Stimulated activated CD8-positive, alpha-beta memory T cell treated with anti-CD3 and anti-CD28 coated beads, Interleukin-4, amount 100 ng/mL, for 4 hours (primary cell): ENCODE measurements around the gene TMEM250.
"Not testable (repeated sequence)": the region's sequence is repeated elsewhere in the genome, so short reads cannot be mapped to it uniquely, and the experiment has no call there.

Experiments used
- DNase-seq, 2 donors: peaks; one replicate each; pipeline ENCODE4 v3.0.0-alpha.2; 2020; ENCODE audit warnings: low read depth in 2 of 2, low spot score in 1 of 2

Gene TMEM250

DNA sequence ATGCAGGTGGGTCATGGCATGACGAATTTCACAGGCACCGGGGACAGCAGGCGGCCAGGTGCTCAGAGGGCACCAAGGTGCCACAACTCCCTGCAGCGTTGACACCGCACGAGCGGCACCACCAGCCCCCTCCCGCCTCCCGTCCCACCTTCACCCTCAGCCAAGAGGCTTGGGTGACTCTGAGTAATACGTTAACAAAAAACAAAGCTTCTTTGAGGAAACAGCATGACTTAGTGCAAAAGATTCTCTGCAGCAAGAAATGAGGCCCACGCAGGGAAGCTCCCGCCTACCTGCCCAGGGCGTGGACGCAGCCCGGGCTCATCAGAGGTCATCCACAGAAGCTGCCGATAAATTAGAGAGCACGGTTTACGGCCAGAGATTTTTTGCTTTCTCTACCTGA, 4.1 kb downstream of the TMEM250 start:
- no peak for DNase-seq

DNA sequence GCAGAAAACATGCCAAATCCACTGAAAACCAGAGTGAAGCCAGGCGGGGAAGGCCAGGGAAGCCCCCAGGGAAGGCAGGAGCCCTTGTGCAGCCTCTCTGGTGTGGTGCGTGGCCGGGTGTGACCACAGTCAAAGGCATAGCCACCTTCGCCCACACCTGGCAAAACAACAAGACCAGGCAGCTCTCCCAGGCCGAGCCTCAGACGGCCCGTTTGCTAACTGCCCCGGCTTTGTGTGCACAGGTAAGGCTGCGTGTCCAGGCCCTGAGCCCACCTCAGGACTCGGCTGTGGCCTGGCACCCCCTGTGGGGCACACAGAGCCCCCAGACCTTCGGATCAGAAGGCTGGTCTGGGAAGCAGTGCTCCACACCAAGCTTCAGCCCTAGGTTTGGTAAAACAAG, 6.1 kb downstream of the TMEM250 start:
- DNase-seq = no peak

DNA sequence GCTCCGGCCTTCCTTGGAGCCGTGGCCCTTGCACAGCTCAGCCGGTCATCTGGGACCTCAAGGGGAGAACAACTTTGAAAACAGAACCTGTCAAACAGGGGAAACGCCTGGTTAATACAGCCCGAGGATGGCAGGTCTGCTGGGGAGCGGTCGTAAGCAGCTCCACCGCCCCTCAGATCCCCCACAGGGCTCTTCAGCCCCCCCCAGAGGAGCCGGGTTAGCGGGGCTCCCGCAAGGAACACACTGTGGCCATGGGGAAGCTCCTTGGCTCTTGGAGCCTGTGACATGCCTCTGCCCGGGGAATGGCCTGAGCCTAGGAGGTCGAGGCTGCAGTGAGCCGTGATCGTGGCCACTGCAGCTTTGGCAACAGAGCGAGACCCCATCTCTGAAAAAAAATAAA, 6.8 kb downstream of the TMEM250 start:
- no peak for DNase-seq

DNA sequence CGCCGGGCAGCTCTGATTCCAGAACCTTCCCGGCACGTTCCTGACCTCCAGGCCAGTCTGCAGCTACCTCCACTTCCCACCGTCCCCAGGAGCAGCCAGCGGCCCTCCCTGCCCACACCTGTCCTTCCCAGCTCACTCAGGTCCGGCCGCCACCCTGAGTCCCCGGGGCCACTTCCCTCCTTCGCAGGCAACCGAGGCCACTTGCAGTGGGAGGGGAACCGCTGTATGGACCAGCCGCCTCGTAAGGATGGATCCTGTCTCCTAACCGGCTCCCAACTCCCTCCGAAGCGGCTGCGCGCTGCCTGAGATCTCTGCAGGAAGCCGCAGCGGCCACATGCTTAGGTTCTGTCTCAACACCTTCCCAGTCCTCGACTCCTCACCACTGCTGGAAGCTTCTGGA, 7.5 kb downstream of the TMEM250 start:
- DNase-seq = no peak

DNA sequence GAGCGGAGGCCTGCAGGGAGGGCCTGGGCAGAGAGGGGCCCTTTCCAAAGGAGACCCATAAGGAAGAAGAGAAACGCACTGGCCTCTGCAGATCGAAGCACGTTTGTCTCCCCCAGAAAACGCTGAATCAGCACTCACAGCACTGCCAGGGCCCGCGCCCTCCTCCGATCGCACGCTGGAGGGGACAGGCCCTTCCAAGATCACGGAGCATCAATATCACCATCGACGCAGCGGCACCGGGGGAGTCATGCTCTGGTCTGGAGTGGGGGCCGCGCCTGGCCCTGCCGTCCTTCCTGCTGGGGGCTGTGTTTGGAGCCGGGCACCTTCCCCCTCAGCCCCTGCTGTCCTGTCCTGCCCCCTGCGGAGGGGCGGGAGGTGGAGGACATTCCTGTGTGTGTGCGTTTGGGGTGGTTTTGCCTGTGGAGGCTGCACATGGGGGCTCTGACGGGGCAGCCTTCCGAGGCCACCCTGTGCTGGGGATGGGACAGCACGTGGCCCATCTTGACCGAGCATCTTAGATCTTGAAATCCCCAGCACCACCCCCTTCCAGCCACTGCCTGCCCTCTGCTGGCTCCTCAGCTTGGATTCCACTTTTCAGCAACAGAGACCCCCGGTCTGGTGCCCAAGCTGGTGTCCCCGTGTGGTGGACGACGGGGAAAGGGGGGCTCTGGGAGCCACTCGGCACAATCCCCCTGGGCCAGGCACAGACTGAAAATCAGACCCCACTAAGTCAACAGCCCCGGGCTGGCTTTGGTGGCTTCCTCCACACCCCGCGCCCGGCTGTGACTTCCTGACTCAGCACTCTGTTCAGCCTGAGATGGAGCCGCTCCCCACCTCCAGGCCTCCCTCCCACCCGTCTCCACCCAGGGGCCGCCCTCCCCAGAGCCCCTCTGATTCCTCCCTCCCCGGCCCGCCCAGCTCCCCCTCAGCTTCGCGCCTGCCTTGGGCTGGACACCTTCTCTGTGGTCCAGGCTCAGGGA, 8.3 kb downstream of the TMEM250 start:
- DNase-seq = no peak

DNA sequence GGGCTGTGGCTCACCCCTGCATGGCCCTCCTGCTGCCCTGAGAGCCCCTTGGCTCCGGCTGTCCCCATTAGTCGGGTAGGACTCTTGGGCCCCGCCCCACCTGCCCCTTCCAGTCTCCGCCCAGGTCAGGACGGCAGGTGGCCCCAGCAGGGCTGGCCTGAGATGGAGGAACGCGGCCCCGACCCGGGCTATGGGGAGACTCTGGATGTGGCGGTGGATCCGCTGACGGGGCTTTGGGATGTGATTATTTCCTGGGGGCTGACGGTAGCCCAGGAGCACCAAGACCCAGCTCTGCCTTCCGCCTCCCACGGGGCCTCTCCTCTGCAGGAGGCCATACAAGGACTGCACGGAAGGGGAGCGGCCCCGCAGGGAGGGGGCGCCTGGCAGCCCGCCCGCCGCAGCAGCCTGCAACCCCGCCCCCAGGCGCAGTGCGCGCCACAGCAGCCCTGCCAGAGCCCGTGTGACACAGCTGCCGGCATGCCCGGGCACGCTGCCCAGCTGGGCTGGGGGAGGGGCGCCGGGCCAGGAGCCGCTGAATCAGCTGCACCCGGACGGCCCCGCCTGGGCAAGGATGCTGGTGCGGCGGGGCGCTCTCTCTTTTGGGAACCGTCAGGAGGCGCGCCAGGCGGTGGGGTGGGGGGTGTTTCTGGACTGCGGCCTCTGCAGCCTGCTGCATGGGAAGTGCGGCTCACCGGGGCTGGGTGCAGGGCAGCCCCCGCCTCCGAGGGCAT, 9.2 kb downstream of the TMEM250 start:
- peak; percentile 71 to 86 for DNase-seq

DNA sequence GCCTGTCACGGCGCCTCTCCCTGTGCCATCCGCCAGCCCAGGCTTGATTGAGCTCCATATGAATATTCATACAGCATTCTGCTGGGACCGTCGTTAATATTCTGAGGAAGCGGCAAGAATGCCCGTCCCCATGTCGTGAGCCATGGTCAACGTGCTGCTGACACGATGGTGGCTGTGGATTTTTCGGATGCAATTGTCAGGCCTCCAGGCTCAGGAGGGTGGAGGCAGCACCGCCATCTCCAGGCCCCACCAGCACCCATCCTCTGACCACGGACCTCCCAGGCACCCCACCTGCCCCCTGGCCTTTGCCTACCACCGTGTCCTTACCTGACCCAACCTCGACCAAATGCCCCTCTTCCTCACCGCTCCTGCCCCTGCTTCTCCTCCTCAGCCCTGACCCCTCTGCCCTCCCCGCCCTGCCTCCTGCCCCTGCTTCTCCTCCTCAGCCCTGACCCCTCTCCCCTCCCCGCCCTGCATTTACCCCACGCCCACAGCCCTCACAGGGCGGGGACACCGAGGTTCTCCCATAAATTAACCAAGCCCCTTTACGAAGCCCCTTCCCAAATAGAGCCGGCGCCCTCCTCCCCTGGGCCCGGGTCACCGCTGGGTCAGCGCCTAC, 9.9 kb downstream of the TMEM250 start:
- no peak for DNase-seq

DNA sequence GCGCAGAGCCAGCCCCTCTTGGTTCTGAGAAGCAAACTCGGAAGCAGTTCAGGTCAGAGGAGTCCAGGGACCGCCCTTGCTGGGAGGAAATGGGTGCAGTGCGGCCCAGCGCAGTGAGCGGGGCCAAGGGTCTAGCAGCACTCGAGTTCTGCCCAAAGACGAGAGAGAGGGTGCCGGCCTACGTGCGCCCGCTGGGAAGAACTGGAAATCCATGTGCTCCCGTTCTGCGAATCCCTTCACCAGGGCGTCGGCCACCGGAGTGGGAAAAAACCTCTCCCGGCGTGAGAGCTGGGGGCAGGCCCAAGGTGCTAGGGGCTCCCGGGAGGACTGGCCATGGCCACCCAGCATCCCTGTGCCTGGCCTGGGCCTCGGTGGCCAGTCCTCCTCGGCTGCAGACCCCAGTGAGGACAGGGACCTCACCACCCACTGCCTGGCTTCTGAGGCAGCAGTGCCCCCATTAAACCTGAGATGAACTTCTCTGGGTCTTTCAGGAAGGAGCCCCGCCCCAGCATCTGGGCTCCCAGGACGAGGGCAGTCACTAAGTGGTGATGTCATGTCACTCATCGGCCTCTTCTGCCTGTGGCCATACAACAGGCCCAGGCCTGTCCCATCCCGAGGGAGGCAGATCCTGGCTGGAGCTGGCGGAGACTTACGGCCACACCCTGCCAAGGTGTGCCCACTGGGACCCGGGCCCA, 10.6 kb downstream of the TMEM250 start:
- DNase-seq = no peak

DNA sequence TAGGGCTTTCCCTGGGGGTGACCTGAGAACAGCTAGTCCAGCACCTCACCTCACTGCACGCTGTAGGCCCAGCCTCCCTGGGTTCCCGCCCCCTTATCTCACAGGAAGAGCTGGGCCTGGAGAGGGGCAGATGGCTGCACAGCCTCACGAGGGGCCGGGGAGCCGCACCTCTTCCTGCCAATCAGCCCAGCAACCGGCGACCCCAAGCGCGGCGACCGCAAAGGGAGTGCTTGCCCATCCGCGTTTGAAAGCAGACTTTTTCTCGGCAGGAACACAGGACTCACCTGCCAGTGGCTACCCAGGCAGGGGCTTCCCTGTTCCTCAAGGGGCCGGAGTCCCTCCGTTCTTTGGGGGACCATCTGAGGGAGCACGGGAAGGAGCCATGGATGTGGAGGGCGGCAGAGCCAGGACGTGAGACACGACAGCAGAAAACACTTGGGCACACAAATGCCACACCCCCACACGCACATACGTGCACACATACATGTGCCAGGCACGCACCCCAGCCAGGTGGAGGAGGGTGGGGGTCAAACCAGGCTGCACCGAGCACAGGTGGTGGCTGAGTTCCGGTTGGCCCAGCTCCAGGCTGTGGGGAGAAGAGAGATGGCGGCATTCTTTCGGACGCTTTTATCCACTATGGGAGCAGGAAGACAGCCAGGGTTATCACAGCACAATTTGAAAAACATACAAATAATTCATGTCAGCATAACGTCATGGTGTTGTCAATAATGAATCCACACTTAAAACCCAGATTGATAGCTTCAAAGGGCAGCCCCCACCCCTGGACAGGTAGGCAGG, 11.3 kb downstream of the TMEM250 start:
- no peak for DNase-seq

DNA sequence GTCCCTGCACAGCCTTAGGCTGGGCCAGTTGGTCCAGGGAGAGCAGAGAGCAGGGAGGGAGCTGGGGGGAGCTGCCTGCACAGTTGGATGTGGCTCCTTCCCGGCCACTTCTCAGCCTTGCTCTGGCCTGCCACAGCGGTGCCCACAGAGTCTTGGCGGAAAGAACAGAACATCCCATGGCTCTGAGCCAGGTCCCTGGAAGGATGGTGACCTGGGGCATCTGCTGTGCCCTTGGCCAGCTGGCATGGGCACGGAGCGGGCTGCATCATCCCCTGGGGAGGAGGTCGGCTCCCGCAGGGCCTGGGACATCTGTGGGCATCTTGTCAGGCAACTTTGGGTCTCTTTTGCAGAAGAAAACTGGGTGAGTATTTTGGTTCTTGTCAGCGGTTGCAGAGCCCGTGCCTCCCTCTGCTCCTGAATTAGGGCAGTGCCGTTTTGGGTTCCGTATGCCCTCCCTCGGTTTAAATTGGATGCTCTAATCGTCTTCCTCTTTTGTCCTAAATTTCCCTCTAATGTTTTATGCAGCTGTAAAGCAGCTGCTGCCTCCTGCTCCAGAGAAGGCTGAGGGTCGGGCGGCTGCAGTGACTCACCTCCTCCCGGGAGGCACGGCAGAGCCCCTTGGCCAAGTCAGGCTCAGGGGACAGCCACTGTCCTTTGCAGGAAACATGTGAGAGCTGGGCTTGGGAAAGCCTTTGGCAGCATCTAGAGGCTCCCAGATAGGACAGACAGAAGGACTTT, 13.1 kb downstream of the TMEM250 start:
- DNase-seq = no peak

DNA sequence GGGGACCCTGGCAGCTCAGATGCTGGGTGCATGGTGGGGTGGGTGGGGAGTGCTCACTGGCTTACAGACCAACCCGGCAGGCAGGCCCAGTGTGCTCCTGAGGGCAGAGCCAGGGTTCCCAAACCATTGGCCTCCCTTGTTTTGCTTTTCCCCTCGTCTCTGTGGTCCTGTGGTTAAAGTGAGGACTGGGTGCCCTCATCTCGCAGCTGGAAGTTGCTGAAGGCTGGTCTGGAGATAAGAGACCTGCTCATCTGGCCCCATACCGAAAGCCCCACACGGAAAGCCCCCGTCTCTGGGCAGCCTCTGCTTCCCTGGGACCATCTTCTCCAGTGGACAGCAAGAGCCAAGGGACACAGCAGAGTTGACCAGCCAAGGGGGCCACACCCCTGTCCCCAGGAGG, 13.8 kb downstream of the TMEM250 start:
- DNase-seq = no peak

DNA sequence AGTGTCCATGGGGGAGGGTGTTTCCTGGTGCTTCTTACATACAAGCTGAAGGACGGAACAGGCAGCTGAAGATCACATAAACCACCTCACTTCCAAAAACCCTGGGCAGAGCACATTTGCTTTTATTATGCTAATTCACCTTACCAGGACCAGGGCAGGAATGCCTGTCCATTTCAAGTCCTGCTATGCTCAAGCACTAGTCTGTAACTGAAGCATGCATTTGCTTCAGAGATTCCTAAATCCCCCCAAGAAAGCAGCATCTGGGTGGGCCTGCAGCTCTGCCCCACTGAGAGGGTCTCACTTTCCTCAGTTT, 14.2 kb downstream of the TMEM250 start:
- DNase-seq = no peak

DNA sequence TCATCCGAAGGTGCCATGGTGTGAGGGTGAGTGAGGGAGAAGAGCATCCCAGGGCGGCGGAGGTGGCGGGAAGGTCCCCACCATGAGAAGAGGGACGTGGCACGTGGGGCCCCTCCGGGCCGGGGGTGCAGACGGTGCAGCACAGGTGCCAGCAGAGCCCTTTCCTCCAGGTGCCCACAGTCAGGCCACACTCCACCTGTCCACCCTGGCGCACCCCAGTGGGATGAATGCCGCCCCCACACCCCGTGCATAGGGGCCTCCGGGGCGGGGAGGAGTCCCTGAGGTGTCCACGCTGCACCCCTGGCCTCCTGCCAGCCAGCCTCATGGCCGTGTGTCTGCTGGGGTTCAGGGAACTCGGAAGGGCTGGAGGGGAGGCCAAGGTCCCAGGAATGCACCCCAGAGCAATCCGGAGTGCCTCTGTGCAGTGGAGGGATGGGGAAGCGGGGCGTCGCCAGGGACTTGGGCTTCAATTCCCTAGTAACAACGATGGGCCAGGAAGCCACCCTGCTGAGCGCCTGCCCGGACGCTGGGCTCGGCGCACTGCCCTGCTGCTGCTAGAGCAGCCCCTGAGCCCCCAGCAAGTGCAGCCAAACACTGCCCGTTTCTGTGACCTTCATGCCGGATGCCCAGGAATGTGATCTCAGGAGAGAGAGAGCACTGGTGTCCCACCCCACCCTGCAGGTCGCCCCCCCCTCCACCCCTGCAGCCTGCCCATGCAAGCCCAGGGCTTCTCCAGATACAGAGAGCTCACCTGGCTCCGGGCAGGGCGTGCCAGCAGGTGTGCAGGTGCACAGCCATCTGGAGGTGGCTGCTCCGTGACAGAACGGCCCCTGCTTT, 14.8 kb downstream of the TMEM250 start:
- no peak for DNase-seq

DNA sequence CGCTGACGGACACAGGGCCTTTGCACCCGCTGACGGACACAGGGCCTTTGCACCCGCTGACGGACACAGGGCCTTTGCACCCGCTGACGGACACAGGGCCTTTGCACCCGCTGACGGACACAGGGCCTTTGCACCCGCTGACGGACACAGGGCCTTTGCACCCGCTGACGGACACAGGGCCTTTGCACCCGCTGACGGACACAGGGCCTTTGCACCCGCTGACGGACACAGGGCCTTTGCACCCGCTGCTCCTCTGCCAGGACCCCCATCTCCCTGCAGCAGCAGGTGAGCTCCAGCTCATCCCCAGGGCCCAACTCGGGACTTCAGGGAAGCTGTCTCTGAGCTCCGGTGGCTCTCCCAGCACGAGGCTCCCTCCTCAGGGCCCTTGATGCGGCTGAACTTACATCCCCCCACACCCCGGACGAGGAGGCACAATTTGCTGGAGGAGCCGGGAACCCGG, 17.0 kb downstream of the TMEM250 start:
- DNase-seq = not testable (repeated sequence)

DNA sequence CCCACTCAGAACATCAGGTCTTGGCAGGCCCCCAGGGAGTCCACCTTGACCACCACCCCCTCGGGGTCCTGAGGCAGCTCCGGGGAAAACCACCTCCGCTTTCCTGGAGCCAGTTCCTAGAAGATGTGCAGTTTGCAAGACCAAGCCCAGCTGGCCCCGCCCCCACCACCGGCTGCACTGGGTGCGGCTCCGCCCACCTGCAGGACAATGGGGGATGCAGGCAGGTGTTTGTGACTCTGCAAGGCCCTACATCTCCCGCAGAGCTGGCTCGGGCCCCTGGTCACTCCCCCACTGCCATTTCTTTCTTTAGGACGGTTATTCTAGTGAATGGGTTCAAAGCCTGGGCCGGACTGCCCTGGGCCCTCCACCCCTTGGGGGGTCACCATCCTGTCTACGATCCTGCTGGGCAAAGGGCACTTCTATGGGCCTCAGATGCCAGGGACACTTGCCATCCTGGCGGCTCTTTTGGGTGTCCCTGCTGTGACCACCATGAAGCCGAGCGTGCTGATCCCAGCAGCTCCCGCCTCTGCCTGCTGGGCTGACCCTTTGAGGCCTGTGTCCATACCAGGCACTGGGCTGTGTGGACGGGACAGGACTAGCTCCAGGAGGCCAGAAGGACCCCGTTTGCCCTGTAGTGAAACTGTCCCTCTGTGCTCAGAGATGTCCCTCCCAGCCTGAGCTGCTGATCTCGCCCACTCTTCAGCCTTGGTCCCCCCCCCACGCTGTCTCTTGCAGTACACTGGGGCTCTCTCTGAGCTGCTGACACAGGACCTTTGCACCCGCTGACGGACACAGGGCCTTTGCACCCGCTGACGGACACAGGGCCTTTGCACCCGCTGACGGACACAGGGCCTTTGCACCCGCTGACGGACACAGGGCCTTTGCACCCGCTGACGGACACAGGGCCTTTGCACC, 17.7 kb downstream of the TMEM250 start:
- DNase-seq = no peak

DNA sequence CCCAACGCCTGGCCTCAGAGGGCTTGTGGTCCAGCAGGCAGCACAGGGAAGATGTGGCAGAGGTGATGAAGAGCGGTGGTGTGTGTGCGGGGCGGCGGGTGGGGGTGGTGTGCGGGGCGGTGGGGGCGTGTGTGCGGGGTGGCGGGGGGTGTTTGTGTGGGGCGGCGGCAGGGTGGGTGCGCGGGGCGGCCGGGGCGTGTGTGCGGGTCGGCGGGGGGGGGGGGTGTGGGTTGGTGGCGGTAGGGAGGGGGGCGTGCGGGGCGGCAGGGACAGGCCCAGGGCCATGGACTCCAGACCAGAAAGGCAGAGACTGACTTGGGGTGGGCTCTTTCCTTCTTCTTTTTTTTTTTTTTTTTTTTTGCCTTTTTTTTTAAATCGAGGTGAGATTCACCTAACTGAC, 19.1 kb downstream of the TMEM250 start:
- DNase-seq = no peak

DNA sequence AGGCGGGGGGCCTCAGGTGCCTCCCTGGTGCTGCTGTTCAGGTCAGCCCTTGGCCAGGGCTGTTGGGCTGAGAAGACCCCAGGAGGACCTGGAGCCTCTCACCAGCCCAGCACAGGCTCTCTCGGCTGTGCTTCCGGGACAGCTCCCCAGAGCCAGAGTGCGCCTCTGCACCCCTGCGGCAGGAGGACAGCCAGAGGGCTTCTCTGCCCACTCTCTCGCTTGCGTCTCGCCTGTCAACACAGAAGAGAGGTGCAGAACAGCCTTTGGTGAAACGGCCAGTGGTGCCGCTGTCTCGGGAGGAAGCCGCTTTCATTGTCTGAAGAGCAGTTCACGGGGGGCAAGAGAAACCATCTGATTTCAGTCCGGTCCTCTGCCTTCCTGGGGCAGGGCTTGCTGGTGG, 19.8 kb downstream of the TMEM250 start:
- DNase-seq = no peak

DNA sequence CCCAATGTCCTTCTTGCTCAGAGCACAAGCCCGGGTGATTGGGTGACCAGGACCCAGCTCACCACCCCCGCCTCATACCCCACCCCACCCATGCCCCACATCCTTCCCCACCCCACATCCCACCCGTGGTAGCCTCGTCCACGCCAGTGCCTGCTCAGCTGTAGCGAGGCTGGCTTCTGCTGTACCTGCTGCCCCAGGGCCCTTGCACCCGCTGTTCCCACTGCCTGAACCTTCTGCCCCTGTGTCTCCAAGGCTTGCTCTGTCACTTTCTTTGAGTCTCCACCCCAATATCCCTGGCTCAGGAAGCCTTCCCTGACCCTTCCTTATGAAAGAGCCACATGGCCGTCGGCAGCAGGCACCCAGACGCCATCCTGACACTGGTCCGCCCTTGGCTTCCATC, 20.5 kb downstream of the TMEM250 start:
- no peak for DNase-seq
